ENCODE data around the gene TMPRSS15.
"Not testable (repeated sequence)": the region's sequence is repeated elsewhere in the genome, so short reads cannot be mapped to it uniquely, and the experiment has no call there.

TMPRSS15 gene

DNA sequence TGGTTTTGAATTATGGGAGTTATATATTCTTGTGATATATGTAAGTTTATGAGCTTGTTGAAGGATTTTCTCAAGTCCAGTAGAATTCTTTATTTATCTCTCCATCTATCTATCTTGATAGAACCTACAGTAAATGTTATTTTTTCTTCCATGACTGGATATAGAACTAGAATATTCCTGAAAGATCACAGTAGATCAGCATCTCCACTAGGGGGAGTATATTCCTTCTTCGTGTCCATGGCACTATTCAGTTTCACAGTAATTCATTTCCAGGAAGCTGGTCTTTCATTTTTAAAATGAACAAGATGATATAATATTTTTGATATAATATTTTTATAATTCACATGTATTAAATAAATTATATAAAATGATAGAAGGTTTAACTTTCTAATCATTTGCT is 18.8 kb downstream of the TMPRSS15 start:
- H3K36me3 ChIP-seq (replicated peaks; ENCODE audit: low read depth, low read length): no peaks in the 10 kb centered on the region
- H2AFZ ChIP-seq (ENCODE audit: low read depth, low read length): no peak overlapping the region
- H3K4me1 ChIP-seq (ENCODE audit: low read length): no peaks in the 10 kb centered on the region
- H3K4me3 ChIP-seq (ENCODE audit: low read length): no peak overlapping the region
- H3K27me3 ChIP-seq (ENCODE audit: low read depth, low read length): no peaks in the 10 kb centered on the region
- H4K20me1 ChIP-seq (ENCODE audit: insufficient read depth, low read length): no peaks in the 10 kb centered on the region
- H3K27ac ChIP-seq (ENCODE audit: low read length): no peak overlapping the region
- H3K9ac ChIP-seq (ENCODE audit: low read length): no peak overlapping the region
- H3K9me3 ChIP-seq (ENCODE audit: insufficient read depth, low read length): no peaks in the 10 kb centered on the region
- no peak overlapping the region for H3K4me2 ChIP-seq (ENCODE audit: low read length)
- TF ChIP-seq EZH2phosphoT487 (IDR thresholded peaks at IDR 0.05; ENCODE audit: low read depth): no peak
- TF ChIP-seq, protein P1, sequence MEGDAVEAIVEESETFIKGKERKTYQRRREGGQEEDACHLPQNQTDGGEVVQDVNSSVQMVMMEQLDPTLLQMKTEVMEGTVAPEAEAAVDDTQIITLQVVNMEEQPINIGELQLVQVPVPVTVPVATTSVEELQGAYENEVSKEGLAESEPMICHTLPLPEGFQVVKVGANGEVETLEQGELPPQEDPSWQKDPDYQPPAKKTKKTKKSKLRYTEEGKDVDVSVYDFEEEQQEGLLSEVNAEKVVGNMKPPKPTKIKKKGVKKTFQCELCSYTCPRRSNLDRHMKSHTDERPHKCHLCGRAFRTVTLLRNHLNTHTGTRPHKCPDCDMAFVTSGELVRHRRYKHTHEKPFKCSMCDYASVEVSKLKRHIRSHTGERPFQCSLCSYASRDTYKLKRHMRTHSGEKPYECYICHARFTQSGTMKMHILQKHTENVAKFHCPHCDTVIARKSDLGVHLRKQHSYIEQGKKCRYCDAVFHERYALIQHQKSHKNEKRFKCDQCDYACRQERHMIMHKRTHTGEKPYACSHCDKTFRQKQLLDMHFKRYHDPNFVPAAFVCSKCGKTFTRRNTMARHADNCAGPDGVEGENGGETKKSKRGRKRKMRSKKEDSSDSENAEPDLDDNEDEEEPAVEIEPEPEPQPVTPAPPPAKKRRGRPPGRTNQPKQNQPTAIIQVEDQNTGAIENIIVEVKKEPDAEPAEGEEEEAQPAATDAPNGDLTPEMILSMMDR (IDR thresholded peaks at IDR 0.05; ENCODE audit: low read depth, low read length): peak; percentile 49
- H3K79me2 ChIP-seq (ENCODE audit: low read length): no peaks in the 10 kb centered on the region

DNA sequence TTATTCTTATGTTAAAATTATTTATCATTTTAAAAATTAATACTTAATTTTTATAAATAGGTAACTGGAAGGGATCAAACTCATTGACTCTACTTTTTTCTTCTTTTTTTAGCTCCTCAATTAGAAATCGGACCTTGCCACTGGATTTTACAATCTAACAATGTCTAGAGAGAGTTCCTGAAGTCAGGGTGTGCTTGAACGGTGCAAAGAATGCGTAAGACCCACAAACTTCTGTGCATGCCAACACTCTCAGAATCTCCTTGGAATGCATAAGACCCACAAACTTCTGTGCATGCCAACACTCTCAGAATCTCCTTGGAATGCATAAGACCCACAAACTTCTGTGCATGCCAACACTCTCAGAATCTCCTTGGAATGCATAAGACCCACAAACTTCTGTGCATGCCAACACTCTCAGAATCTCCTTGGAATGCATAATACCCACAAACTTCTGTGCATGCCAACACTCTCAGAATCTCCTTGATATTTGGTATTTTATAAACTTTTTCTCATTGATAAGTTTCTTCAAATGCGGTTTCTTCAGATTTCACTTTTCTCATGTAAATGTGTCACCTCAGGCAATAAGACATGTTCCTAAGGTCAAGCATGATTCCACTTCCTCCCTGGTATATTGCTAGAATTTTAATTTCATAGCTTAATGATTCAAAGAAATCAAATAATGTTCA is 20.5 kb downstream of the TMPRSS15 start:
- not testable (repeated sequence) for H2AFZ ChIP-seq (ENCODE audit: low read depth, low read length); H3K4me1 ChIP-seq (ENCODE audit: low read length); H3K4me3 ChIP-seq (ENCODE audit: low read length); H3K27ac ChIP-seq (ENCODE audit: low read length); H3K9ac ChIP-seq (ENCODE audit: low read length); H4K20me1 ChIP-seq (ENCODE audit: insufficient read depth, low read length); H3K27me3 ChIP-seq (ENCODE audit: low read depth, low read length); H3K79me2 ChIP-seq (ENCODE audit: low read length); H3K4me2 ChIP-seq (ENCODE audit: low read length); H3K36me3 ChIP-seq (replicated peaks; ENCODE audit: low read depth, low read length); H3K9me3 ChIP-seq (ENCODE audit: insufficient read depth, low read length)

DNA sequence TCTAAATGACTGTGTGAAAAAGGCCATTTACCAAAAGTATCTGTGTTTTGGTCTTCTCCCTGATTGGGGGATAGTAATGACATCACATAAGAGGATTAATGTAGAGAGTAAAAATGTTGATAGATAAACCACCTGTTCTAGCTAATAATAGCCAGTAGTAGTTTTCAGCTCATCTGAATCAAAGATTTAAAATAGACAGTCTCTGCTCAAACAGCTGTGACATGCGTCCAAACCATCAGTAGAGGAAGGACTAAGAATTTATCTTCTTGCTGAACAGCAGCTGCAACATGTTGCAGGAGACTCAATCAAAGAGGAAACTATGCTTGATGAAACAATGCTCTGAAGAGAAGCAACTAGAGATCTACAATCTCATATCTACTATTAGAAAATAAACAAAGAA is 21.4 kb downstream of the TMPRSS15 start:
- H3K4me3 ChIP-seq (ENCODE audit: low read length): no peak overlapping the region
- H3K4me1 ChIP-seq (ENCODE audit: low read length): no peaks in the 10 kb centered on the region
- no peak overlapping the region for H3K4me2 ChIP-seq (ENCODE audit: low read length)
- H2AFZ ChIP-seq (ENCODE audit: low read depth, low read length): no peak overlapping the region
- no peaks in the 10 kb centered on the region for H3K9me3 ChIP-seq (ENCODE audit: insufficient read depth, low read length)
- no peaks in the 10 kb centered on the region for H4K20me1 ChIP-seq (ENCODE audit: insufficient read depth, low read length)
- H3K27me3 ChIP-seq (ENCODE audit: low read depth, low read length): no peaks in the 10 kb centered on the region
- H3K79me2 ChIP-seq (ENCODE audit: low read length): no peaks in the 10 kb centered on the region
- TF ChIP-seq, protein P1 (IDR thresholded peaks at IDR 0.05; ENCODE audit: low read depth, low read length): no peak
- TF ChIP-seq EZH2phosphoT487 (IDR thresholded peaks at IDR 0.05; ENCODE audit: low read depth): no peak
- no peak overlapping the region for H3K27ac ChIP-seq (ENCODE audit: low read length)
- H3K9ac ChIP-seq (ENCODE audit: low read length): no peak overlapping the region
- no peaks in the 10 kb centered on the region for H3K36me3 ChIP-seq (replicated peaks; ENCODE audit: low read depth, low read length)

DNA sequence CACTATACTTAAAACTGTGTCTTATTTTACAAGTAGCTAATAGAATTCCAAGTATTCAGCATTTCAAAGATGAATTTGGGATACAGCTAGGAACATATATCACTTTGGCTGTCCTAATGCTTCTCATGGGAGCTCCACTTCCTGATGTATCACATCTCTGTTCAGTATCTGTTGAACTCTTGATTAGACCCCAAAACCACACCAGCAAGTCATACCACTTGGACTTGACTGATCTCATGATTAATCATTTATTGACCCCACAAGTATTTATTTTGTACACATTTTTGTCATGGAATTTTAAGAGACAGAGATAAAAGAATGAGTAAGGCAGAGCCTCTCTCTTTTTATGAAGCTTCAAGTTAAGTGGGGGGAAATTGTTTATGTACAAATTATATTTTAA is 30.0 kb downstream of the TMPRSS15 start:
- Histone ChIP-seq H3K9ac (ENCODE audit: low read length) (no peak overlapping the region), H2AFZ (ENCODE audit: low read depth, low read length) (no peak overlapping the region), H3K4me1 (ENCODE audit: low read length) (peaks cover 5% of the 10 kb centered on the region; the same call in 1 of the 2 replicates), H3K4me2 (ENCODE audit: low read length) (no peak overlapping the region), H3K9me3 (ENCODE audit: insufficient read depth, low read length) (no peaks in the 10 kb centered on the region), H3K27ac (ENCODE audit: low read length) (no peak overlapping the region), H3K36me3 (replicated peaks; ENCODE audit: low read depth, low read length) (no peaks in the 10 kb centered on the region), H3K27me3 (ENCODE audit: low read depth, low read length) (no peaks in the 10 kb centered on the region), H4K20me1 (ENCODE audit: insufficient read depth, low read length) (no peaks in the 10 kb centered on the region), H3K79me2 (ENCODE audit: low read length) (no peaks in the 10 kb centered on the region), H3K4me3 (ENCODE audit: low read length) (no peak overlapping the region)
- TF ChIP-seq EZH2phosphoT487 (IDR thresholded peaks at IDR 0.05; ENCODE audit: low read depth): no peak

DNA sequence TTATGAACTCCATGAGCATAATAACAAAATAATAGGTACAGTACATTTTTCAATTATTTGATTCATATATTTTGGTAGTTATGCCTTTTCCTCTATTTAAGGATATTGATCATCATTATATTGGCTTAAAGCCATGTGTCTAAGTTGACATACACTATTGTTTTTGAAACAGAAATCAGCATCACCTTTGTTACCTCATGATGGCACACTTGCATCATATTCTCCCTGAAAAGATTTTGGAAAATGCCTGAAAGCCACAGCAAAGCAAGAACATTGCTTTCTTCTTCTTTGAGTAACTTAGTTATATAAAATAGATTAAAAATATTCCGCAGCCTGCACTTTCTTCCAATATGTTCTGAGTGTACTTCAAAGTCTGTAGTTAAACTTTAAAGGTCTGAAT is 33.3 kb downstream of the TMPRSS15 start:
- Histone ChIP-seq H3K36me3 (replicated peaks; ENCODE audit: low read depth, low read length) (no peaks in the 10 kb centered on the region), H3K4me3 (ENCODE audit: low read length) (no peak overlapping the region), H3K4me1 (ENCODE audit: low read length) (peaks cover 5% of the 10 kb centered on the region; the same call in 1 of the 2 replicates), H4K20me1 (ENCODE audit: insufficient read depth, low read length) (no peaks in the 10 kb centered on the region), H3K27ac (ENCODE audit: low read length) (no peak overlapping the region), H3K79me2 (ENCODE audit: low read length) (no peaks in the 10 kb centered on the region), H2AFZ (ENCODE audit: low read depth, low read length) (no peak overlapping the region), H3K4me2 (ENCODE audit: low read length) (no peak overlapping the region), H3K9ac (ENCODE audit: low read length) (no peak overlapping the region), H3K27me3 (ENCODE audit: low read depth, low read length) (no peaks in the 10 kb centered on the region), H3K9me3 (ENCODE audit: insufficient read depth, low read length) (no peaks in the 10 kb centered on the region)
- TF ChIP-seq, protein P1 (IDR thresholded peaks at IDR 0.05; ENCODE audit: low read depth, low read length): no peak
- no peak for TF ChIP-seq EZH2phosphoT487 (IDR thresholded peaks at IDR 0.05; ENCODE audit: low read depth)
